Anterior cingulate cortex (tissue), 58 donors: Measurements from ENCODE around the gene MAG.

Experiments
- DNase-seq, 58 donors: peaks; one replicate each; lab custom pipeline; 2025; lab: John Stamatoyannopoulos, UW

The MAG gene

DNA sequence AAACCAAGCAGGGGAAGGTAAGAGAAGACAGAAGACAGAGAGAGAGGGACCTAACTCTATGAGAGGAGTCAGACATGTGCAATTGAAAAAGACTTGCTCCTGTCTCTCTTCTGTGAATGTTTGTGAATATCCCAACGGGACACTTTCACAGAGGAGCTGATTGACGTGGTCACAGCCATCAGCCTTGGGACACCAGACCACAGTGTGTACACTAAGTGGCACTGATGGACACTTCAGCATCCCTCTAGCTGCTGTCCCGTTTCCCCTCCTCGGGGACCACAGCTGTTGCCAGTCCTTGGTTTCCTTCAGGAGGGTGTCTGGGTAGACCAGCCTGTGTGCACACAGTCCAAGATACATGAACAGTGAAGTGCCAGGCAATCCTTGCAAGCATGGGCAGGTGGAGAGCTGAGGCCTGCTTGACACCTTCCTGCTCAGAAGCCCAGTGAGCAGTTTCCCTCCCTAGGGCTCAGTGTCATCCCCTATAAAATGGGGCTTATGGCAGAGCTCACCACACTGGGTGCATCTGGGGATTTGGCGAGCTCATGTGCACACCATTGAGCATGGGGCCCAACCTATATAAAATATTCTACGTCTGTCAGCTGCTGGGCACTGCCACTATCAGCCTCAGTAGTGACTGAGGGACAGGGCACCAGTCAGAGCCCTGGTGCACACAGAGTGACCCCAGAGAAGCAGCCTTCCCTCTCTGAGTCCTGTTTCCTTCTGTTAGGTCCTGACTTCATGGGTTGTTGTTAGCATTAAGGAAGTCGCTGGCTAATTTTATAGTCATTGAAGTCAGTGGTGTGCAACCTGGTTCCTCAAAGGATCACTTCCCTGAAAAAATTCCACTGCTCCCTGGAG is 27.5 kb upstream of the MAG start:
- no peak for DNase-seq

DNA sequence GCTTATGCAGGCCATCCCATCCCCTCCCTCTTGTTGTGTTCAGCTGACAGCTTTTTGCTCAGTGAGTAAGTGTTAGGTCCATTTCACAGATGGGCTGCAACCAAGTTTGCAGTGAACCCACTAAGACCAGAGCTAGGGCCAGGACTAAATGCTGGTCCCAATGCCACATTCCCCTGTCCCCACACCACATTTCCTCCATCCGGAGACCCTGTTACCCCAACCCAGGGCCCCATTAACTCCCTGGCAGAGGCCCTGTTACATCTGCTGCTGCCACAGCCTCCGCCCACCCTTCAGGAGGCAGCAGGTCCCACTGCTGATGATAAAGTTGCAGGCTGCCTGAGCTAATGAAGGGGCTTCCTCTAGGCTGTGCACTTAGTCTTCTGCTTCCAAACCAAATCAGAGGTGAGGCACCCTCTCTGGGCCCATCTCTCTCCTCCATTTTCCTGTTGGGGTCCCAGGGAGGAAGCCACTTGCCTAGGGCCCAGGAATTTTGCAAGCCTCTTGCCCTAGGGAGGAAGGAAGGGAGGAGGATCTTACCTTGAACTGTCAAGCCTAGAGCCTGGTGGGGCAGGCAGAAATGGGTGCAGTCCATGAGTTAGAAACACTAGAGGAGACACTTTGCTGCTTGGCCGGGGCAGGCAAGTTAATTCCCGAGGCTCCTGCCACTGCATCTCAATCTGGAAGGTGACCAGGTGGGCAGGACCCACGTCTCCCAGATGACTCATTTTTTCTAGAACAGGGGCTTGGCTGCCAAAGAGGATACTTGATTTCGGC is 26.6 kb upstream of the MAG start:
- no peak for DNase-seq

- no peak for DNase-seq
These were observed 26.0 kb upstream of the MAG start for GRCh38 chr19:35265900-35266519.

GRCh38 chr19:35266520-35267352 is 25.2 kb upstream of the MAG start:
- no peak for DNase-seq

- peak in 20 of 58 donors; percentile 26 to 66 (median 53) for DNase-seq
These were observed 24.6 kb upstream of the MAG start for GRCh38 chr19:35267353-35267817.

GRCh38 chr19:35267818-35268535 is 24.0 kb upstream of the MAG start:
- peak in 44 of 58 donors; percentile 32 to 80 (median 61) for DNase-seq

GRCh38 chr19:35268536-35269437 is 23.2 kb upstream of the MAG start, which contains the start of gene USF2:
USF2 (plus strand) TSS chr19:35268962; CDS start chr19:35269102, 140 bp downstream.
- DNase-seq, result peak in 52 of 58 donors; percentile 22 to 83 (median 66)

- DNase-seq, result peak in 52 of 58 donors; percentile 55 to 89 (median 76)
These were observed 22.4 kb upstream of the MAG start for GRCh38 chr19:35269438-35270117.

- DNase-seq, result no peak
These were observed 21.6 kb upstream of the MAG start for GRCh38 chr19:35270381-35270811.

DNA sequence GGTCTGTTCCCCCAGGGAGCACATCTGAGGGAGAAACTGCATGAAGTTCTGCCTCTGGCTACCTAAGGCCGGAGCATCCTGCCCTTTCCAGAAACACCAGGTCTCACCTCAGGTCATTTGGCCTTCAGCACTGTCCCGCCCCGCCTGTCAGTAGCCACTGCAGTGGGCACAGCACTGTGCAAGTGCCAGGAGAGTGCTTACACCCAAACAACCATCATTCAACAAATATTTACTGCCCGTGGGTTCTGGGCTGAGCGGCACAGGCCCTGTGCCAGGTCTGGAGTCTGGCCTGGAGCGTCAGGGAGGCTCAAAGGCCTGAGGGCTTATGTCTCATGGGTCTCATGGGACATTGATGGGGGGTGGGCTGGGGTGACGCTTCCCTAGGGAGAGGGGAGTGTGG is 20.4 kb upstream of the MAG start:
- DNase-seq, result no peak

GRCh38 chr19:35272122-35272719 is 19.7 kb upstream of the MAG start:
- peak in 8 of 58 donors; percentile 13 to 32 (median 26) for DNase-seq

DNA sequence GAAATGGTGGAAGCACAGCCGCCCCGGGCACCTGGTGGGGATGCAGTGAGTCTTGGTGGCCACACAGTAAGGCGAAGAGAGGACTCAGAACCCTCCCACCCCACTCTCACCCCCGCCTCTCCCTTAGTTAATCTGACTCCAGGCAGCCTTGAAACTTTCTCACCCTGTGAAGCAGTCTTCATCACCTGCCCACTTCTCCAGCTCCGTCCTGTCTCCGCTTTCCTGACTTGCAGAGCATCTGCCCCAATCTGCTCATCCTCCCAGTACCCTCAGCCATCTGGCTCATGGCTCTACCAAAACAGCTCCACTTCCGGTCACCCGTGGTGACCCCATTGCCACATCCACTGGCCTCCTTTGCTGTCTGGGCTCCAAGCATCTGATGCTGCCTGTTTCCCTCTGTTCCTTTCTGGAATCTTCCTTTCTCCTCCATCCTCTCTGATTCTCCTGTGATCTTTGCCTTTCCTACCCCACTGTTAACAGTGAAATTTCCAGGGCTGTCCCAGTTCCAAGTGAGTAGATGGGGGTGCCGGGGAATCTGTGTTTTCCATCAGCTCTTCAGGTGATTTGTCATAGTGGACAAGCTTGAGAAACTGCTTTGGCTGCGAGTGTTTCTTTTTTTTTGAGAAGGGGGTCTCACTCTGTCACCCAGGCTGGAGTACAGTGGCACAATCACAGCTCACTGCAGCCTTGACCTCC is 18.9 kb upstream of the MAG start:
- DNase-seq, result peak in 2 of 58 donors; percentile 17 to 27

- DNase-seq, result peak in 1 of 58 donors; percentile 60
These were observed 18.2 kb upstream of the MAG start for GRCh38 chr19:35273686-35274259.

- no peak for DNase-seq
These were observed 17.6 kb upstream of the MAG start for GRCh38 chr19:35274323-35274722.

DNA sequence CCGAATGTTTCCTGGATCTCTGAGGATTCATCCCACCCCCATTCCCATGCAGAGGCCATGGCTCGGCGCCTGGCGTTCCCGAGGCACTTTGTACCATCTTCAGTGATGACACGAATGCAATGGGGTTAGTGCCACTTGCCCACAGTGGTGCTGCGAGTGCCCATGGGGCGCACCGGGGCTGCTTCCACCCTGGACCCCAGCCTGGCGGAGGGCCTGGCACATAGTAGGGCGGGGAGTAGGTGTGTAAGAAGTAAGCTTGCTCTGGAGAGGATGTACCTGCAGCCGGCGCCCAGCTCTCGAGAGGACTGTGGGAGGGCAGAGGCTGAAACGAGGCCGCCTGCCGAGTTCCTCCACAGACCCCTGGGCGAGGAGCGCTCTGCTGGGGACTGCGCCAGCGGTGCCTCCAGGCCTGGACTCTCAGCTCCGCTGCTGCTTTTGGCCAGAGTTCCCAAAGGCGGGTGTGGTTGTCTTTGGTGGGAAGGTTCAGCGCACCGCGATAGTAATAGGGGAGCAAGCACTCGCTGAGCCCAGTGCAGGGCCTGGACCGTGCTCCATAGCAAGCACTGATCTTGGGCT is 15.2 kb upstream of the MAG start:
- no peak for DNase-seq
